Measurements from ENCODE around the gene ZNF701.

ZNF701 gene

GRCh38 chr19:52527134-52527955, 42.7 kb upstream of the ZNF701 start, which contains the start of gene ZNF808 (continued):
- no peak for TF ChIP-seq ZNF175 (tag by site-specific recombination; IDR thresholded peaks at IDR 0.05)
- no peak for TF ChIP-seq ZNF146 (tag by site-specific recombination; IDR thresholded peaks at IDR 0.05)
- TF ChIP-seq RBAK (tag by site-specific recombination; IDR thresholded peaks at IDR 0.05), result no peak
- TF ChIP-seq ZNF10 (tag by site-specific recombination; IDR thresholded peaks at IDR 0.05), result no peak
- peak; percentile 70 for TF ChIP-seq SP3 (tag by site-specific recombination; IDR thresholded peaks at IDR 0.05)
- TF ChIP-seq ZNF544 (tag by site-specific recombination; IDR thresholded peaks at IDR 0.05), result no peak
- no peak for TF ChIP-seq ZNF398 (tag by site-specific recombination; IDR thresholded peaks at IDR 0.05)
- TF ChIP-seq ZNF132 (tag by site-specific recombination; IDR thresholded peaks at IDR 0.05; ENCODE audit: borderline replicate concordance), result no peak
- no peak for TF ChIP-seq ZNF433 (tag by site-specific recombination; IDR thresholded peaks at IDR 0.05; ENCODE audit: low read depth)
- TF ChIP-seq ZNF704 (tag by site-specific recombination; IDR thresholded peaks at IDR 0.05), result no peak
- no peak for TF ChIP-seq YY1 (tag by site-specific recombination; IDR thresholded peaks at IDR 0.05)
- TF ChIP-seq ZNF280C (tag by site-specific recombination; IDR thresholded peaks at IDR 0.05), result no peak
- peak; percentile 19; the same call in 1 of the 2 replicates for TF ChIP-seq ZNF692 (tag by site-specific recombination; IDR thresholded peaks at IDR 0.05)
- TF ChIP-seq ZNF629 (tag by site-specific recombination; IDR thresholded peaks at IDR 0.05), result no peak
- TF ChIP-seq ZNF621 (tag by site-specific recombination; IDR thresholded peaks at IDR 0.05), result no peak
- no peak for TF ChIP-seq SALL2 (tag by site-specific recombination; IDR thresholded peaks at IDR 0.05; ENCODE audit: borderline replicate concordance)
- peak; percentile 60; the same call in 1 of the 2 replicates for TF ChIP-seq KLF10 (tag by site-specific recombination; IDR thresholded peaks at IDR 0.05)
- TF ChIP-seq TCF7L2 (IDR thresholded peaks at IDR 0.05; ENCODE audit: borderline replicate concordance, low read depth, low read length), result no peak
- no peak for TF ChIP-seq HOXC10 (CRISPR knock-in tag; IDR thresholded peaks at IDR 0.05)
- no peak for TF ChIP-seq ZSCAN30 (tag by site-specific recombination; IDR thresholded peaks at IDR 0.05)
- no peak for TF ChIP-seq ZNF707 (tag by site-specific recombination; IDR thresholded peaks at IDR 0.05)
- TF ChIP-seq ZNF639 (tag by site-specific recombination; IDR thresholded peaks at IDR 0.05), result no peak
- TF ChIP-seq GLIS2 (tag by site-specific recombination; IDR thresholded peaks at IDR 0.05), result no peak
- TF ChIP-seq ZNF114 (tag by site-specific recombination; IDR thresholded peaks at IDR 0.05), result no peak
- no peak for TF ChIP-seq ZNF391 (tag by site-specific recombination; IDR thresholded peaks at IDR 0.05; ENCODE audit: borderline replicate concordance, low read depth)
- TF ChIP-seq KLF8 (tag by site-specific recombination; IDR thresholded peaks at IDR 0.05), result 0 out of 2 replicates have a peak, but pooled peaks have one; percentile 20
- no peak for TF ChIP-seq ZNF148 (tag by site-specific recombination; IDR thresholded peaks at IDR 0.05; ENCODE audit: borderline replicate concordance)
- TF ChIP-seq IKZF3 (tag by site-specific recombination; IDR thresholded peaks at IDR 0.05), result peak; percentile 42; the same call in 1 of the 2 replicates
- TF ChIP-seq ZNF155 (tag by site-specific recombination; IDR thresholded peaks at IDR 0.05), result no peak
